HG03039 (cell line): ENCODE measurements around the gene HOXA7.

Source experiments
- ATAC-seq: cut with Tn5 transposase; IDR thresholded peaks from one replicate; pipeline ENCODE4 v1.9.1; 2021; ENCODE audit warnings: mild to moderate bottlenecking, moderate library complexity; ENCODE audit not compliant: unreplicated experiment

HOXA7 gene

DNA sequence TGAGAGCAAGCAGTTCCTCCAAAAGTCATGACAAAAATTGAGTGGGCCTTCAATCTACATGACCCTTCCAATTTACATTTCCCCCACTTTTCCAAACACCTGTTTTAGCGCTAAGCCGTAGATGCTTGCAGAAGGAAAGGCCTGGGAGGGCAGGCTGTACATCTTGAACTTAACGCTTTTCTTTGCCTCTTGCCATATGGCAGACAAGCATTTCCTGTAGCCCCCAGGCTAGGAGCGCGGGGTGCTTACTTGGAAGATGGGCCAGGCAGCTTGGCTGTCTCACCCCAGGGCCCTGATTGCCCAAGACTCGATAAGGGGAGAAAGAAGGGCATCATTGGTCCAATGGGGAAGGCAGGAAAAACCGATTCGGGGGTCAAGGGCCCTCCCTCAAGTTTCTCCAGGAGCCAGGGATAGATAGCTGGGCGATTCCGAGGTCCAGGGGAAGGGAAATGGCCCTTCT, 15.9 kb upstream of the HOXA7 start:
- ATAC-seq: no peak

- ATAC-seq: no peak
Measured at GRCh38 chr7:27171637-27172314, 15.3 kb upstream of the HOXA7 start.

DNA sequence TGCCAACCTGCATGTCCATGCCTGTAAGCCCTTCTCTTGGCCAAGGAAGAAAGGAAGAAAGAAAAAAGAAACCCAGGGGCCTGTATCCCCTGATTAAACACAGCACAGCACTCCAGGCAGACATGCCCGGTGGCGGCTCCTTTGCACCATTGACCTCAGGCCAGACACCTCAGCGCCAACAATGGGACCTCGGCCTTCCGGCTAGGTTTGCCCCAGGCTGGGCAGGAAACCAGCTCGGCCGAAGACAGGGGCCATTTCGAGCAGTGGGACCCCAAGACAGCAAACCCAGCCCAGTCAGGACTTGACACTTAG, 14.8 kb upstream of the HOXA7 start:
- no peak for ATAC-seq

- no peak for ATAC-seq
Measured at GRCh38 chr7:27170426-27171324, 14.2 kb upstream of the HOXA7 start.

GRCh38 chr7:27169658-27170425, 13.4 kb upstream of the HOXA7 start:
- ATAC-seq: no peak

- ATAC-seq: no peak
Measured at GRCh38 chr7:27168265-27168947, 11.9 kb upstream of the HOXA7 start.

DNA sequence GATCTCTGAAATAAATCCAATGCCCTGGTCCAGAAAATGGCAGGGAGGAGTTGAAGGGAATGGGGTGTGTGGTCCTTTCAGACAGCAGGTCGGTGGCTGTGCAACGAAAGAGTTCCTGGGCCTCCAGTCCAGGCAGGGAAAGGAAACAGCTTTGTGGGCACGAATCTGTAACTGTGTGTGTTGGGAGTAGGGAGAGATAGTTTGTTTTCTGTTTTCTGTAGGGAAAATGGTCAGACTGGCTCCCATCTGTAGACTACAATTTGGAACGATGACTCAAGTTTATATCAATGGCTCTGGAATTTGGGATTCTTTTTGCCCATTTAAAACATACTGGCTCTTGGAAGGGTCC, 11.4 kb upstream of the HOXA7 start:
- ATAC-seq: no peak

- no peak for ATAC-seq
Measured at GRCh38 chr7:27166531-27167505, 10.3 kb upstream of the HOXA7 start.

GRCh38 chr7:27165996-27166530, 9.6 kb upstream of the HOXA7 start:
- no peak for ATAC-seq

DNA sequence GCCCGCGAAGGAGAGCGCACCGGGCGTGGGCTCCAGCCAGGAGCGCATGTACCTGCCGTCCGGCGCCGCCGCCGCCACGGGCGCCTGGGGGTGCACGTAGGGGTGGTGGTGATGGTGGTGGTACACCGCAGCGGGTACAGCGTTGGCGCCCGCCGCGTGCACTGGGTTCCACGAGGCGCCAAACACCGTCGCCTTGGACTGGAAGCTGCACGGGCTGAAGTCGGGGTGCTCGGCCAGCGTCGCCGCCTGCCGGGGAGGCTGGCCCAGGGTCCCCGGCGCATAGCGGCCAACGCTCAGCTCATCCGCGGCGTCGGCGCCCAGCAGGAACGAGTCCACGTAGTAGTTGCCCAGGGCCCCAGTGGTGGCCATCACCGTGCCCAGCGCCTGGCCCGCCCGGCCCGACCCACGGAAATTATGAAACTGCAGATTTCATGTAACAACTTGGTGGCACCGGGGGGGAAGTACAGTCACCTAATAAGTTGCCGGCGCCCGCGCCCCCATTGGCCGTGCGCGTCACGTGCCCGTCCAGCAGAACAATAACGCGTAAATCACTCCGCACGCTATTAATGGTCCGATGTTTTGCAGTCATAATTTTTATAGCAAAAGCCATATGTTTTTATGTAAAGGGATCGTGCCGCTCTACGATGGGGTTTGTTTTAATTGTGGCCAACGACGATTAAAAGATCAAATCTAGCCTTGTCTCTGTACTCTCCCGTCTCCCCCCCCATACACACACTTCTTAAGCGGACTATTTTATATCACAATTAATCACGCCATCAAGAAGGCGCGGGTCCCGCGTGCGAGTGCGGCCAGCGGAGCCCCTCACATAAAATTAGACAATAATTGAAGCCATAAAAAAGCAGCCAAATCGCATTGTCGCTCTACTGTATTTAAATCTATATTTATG, 8.9 kb upstream of the HOXA7 start, which contains the start of gene HOXA9:
Gene HOXA9 (minus strand): TSS at position 449 of the 907 bp plus-strand sequence. CDS start 80 bp downstream, at position 369.
- no peak for ATAC-seq

DNA sequence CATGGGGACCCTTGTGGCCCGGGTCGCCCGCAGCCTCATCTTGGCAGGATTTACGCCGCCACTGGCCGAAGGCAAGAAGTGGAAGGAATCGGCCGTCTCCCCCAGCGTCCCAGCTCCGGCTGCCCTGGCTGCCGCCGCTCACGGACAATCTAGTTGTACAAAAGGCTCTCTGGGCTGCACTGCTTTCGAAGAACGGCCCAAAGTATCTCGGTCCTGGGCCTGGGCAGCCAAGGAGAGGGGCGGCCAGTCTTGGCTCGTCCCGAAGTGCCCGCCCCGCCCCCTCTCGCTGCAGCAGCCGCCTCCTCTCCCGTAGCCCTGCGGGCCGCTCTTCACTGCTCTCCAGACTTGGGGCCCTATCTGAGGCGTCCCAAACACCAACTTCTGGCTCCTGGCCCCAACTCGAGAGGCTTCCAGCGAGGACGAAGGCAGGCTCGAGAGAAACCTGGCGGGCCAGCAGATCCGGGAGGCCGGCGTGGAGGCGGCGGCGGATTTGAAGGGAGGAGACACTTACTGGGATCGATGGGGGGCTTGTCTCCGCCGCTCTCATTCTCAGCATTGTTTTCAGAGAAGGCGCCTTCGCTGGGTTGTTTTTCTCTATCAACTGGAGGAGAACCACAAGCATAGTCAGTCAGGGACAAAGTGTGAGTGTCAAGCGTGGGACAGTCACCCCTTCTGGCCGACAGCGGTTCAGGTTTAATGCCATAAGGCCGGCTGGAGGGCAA, 8.1 kb upstream of the HOXA7 start:
- no peak for ATAC-seq

DNA sequence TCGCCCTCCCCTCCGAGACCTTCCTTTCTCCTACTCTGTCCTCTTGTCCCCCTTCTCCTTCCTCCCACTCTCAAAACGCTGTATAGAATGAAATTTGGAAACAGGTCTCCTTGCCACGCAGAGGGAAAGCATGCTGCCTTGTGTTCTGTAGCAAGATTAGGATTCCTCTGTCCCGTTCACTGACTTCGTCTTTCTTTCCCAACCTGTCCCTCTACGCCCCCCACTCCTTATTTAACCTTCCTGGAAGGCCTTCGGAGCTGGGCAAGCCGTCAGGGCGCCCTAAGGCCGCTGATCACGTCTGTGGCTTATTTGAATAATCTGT, 7.5 kb upstream of the HOXA7 start:
- ATAC-seq: no peak

- no peak for ATAC-seq
Measured at GRCh38 chr7:27163288-27164044, 7.0 kb upstream of the HOXA7 start.

DNA sequence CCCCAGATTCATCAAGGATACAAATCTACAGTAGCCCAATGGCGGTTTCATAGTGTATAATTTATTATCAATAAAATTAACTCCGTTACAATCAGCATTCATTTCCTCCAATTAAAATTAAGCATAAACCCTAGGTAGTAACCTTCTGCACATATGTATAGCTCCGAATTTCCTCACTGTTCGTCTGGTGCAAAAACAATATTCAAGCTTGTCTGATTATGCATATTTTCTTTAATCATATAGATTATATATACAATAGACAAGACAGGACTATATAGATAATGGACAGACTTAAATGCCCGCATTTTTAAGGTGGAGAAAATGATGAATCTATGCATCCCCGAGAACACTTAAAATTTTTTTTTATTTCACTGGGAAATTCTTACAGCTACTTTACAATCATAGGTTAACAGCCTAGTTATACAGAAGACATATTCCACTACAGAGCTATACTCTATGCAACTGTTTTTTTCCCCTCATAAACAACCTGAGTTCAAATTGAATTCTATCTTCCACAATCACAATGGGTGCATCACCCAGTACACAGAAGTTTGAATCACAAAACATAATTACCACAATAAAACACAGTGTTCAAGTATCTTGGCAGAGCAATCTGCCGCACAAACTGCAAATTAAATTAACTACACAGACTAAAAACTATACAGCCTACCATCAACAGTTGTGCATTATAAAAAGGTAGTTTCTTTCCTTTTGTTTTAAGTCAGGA, 6.2 kb upstream of the HOXA7 start:
- ATAC-seq: no peak

DNA sequence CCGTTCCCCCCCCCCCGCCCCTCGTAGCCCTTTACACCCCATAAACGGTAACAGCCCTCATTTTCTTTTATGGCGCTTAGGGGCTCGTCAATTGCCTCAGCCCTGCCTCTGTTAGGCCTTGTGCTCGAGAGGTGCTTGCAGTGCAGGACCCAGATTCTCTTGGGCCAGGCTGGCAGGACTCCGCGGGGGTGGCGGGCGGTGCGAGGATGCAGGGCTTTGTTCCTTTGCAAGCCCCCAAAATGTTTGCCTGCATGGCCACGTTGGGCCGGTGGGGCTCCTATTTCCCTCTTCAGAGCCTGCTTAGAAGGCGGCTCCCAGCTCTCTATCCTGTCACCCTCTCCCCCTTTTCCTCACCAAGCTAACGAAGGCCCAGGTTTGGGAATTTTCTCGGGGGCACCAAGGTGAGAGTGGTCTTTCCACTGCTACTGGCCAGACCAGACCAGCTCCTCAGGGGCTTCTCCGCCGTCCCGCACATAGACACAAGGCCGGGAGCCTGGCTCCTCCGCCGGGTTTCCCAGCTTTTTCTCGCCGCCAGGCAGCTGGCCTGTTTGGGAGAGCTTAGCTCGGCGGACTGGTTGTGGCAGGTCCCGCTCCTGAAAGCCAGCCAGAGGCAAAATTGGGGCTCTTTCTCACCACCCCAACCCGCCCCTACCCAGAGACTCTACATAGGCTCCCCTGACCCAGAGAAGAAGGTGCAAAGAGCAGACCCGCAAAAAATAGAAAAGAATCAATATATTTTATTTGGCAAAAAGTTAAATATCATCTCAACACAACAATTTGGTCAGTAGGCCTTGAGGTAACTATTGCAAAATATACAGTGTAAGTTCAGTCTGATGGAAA, 5.5 kb upstream of the HOXA7 start:
- no peak for ATAC-seq

DNA sequence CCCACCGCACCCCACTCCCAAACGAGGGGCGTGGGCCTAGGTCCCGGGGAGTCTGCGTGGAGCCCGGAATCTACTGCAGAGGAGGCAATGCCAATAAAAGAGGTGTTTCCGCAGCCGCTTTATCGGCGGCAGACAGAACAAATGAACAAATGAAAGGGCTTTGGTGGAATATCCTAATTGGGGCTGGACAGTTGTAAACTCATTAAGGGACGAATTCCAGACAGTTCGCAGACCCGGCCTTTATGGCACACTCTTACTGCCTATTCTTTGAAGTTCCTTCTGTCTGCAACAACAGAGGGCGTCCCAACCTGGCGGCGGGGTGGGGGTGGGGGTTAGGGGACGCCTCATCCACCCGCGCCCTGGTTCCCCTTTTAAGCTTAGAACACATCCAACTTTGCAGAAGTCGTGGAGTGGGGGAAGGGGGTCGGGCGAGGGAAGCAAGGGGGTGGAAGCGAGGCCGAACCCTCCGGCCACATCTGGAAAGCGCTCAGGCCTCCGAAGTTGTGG, 4.8 kb upstream of the HOXA7 start:
- ATAC-seq: no peak
